HEK293 (cell line): ENCODE data around the gene TRIM2.

Experiments
- CTCF ChIA-PET: fragments of 350-600 bp; formaldehyde crosslinking; extraction: SDS; loops from one replicate; lab custom pipeline; 2021; ENCODE audit warnings: antibody characterized with exemption; lab: Yijun Ruan, JAX
- POLR2A ChIA-PET: fragments of 300-600 bp; formaldehyde crosslinking; extraction: SDS; loops from one replicate; lab custom pipeline; 2020; ENCODE audit warnings: antibody characterized with exemption, inconsistent platforms; lab: Yijun Ruan, JAX
- H3K27ac ChIP-seq: fragments of 200-500 bp; sonication (Bioruptor generic); 2 replicates; pipeline ENCODE4 v1.5.1; 2014; ENCODE audit warnings: low read depth, low read length, control low read depth, inconsistent platforms; ENCODE audit errors: extremely low read depth
- H3K36me3 ChIP-seq, 2 experiments: fragments of 200-500 bp in 1 of 2; sonication (Bioruptor generic) in 1 of 2; 1 replicate in 1 of 2; 2 replicates in 1 of 2; pipeline ENCODE4 v1.5.1; 2014 to 2017; ENCODE audit warnings: inconsistent platforms in 2 of 2, low read length in 2 of 2; ENCODE audit not compliant: control insufficient read depth in 2 of 2, insufficient read depth in 1 of 2
- H3K4me1 ChIP-seq: fragments of 200-500 bp; sonication (Bioruptor generic); 2 replicates; pipeline ENCODE4 v1.5.1; 2014; ENCODE audit warnings: mild to moderate bottlenecking, low read length, inconsistent platforms; ENCODE audit not compliant: control insufficient read depth, insufficient read depth
- H3K4me3 ChIP-seq: 2 replicates; pipeline ENCODE4 v1.5.1; 2011; ENCODE audit warnings: low read depth, mild to moderate bottlenecking, control low read depth, low read length, moderate library complexity
- H3K9me3 ChIP-seq: fragments of 200-500 bp; sonication (Bioruptor generic); 2 replicates; pipeline ENCODE4 v1.5.1; 2014; ENCODE audit warnings: low read depth, low read length, inconsistent platforms; ENCODE audit not compliant: control insufficient read depth, insufficient read depth
- GLIS2 ChIP-seq: fragments of 450-650 bp; formaldehyde crosslinking; IDR thresholded peaks from 2 replicates; pipeline ENCODE4 v1.5.1; 2016; ENCODE audit warnings: missing biosample characterization, missing genetic modification characterization
- KLF10 ChIP-seq: fragments of 450-650 bp; IDR thresholded peaks from 2 replicates; pipeline ENCODE4 v1.5.1; 2018; ENCODE audit warnings: missing biosample characterization, mild to moderate bottlenecking, missing genetic modification characterization
- PATZ1 ChIP-seq: fragments of 450-650 bp; formaldehyde crosslinking; IDR thresholded peaks from 2 replicates; pipeline ENCODE4 v1.5.1; 2016; ENCODE audit warnings: missing biosample characterization, missing genetic modification characterization
- PBX3 ChIP-seq: sonication (generic); formaldehyde crosslinking; IDR thresholded peaks from 2 replicates; pipeline ENCODE4 v1.8.1; 2022; ENCODE audit warnings: mild to moderate bottlenecking, moderate library complexity, missing genetic modification reagents
- SCRT2 ChIP-seq: fragments of 450-650 bp; formaldehyde crosslinking; IDR thresholded peaks from 2 replicates; pipeline ENCODE4 v1.5.1; 2016; ENCODE audit warnings: missing biosample characterization, missing genetic modification characterization
- SP2 ChIP-seq: fragments of 450-650 bp; formaldehyde crosslinking; IDR thresholded peaks from 2 replicates; pipeline ENCODE4 v1.5.1; 2016; ENCODE audit warnings: missing biosample characterization, missing genetic modification characterization
- SP7 ChIP-seq: fragments of 450-650 bp; formaldehyde crosslinking; IDR thresholded peaks from 2 replicates; pipeline ENCODE4 v1.5.1; 2016; ENCODE audit warnings: missing biosample characterization, missing genetic modification characterization
- ZBTB6 ChIP-seq: fragments of 450-650 bp; formaldehyde crosslinking; IDR thresholded peaks from 2 replicates; pipeline ENCODE4 v1.5.1; 2017; ENCODE audit warnings: missing biosample characterization, missing genetic modification characterization
- ZFHX2 ChIP-seq: fragments of 450-650 bp; formaldehyde crosslinking; conservative IDR thresholded peaks from 2 replicates; pipeline ENCODE4 v1.5.1; 2016; ENCODE audit warnings: missing biosample characterization, missing genetic modification characterization
- ZFP3 ChIP-seq: fragments of 450-650 bp; formaldehyde crosslinking; IDR thresholded peaks from 2 replicates; pipeline ENCODE4 v1.5.1; 2016; ENCODE audit warnings: low read depth, missing biosample characterization, missing genetic modification characterization
- ZNF114 ChIP-seq: fragments of 450-650 bp; formaldehyde crosslinking; IDR thresholded peaks from 2 replicates; pipeline ENCODE4 v1.5.0; 2017; ENCODE audit warnings: missing biosample characterization, missing genetic modification characterization
- ZNF121 ChIP-seq: fragments of 450-650 bp; formaldehyde crosslinking; IDR thresholded peaks from 2 replicates; pipeline ENCODE4 v1.5.1; 2016; ENCODE audit warnings: missing biosample characterization, missing genetic modification characterization
- ZNF140 ChIP-seq: fragments of 450-650 bp; formaldehyde crosslinking; IDR thresholded peaks from 2 replicates; pipeline ENCODE4 v1.5.1; 2016; ENCODE audit warnings: missing biosample characterization, missing genetic modification characterization
- ZNF146 ChIP-seq: fragments of 450-650 bp; formaldehyde crosslinking; IDR thresholded peaks from 2 replicates; pipeline ENCODE4 v1.5.1; 2016; ENCODE audit warnings: missing biosample characterization, missing genetic modification characterization
- ZNF354C ChIP-seq: fragments of 450-650 bp; formaldehyde crosslinking; IDR thresholded peaks from 2 replicates; pipeline ENCODE4 v1.5.1; 2016; ENCODE audit warnings: missing biosample characterization, missing genetic modification characterization, low read depth, borderline replicate concordance
- ZNF48 ChIP-seq: fragments of 450-650 bp; formaldehyde crosslinking; IDR thresholded peaks from 2 replicates; pipeline ENCODE4 v1.5.1; 2016; ENCODE audit warnings: missing biosample characterization, missing genetic modification characterization
- ZNF549 ChIP-seq: fragments of 450-650 bp; IDR thresholded peaks from 2 replicates; pipeline ENCODE4 v1.5.1; 2018; ENCODE audit warnings: missing biosample characterization, missing genetic modification characterization, mild to moderate bottlenecking, inconsistent platforms, moderate library complexity
- ZNF791 ChIP-seq: fragments of 450-650 bp; formaldehyde crosslinking; IDR thresholded peaks from 2 replicates; pipeline ENCODE4 v1.5.1; 2016; ENCODE audit warnings: missing biosample characterization, missing genetic modification characterization
- ZSCAN30 ChIP-seq: fragments of 450-650 bp; IDR thresholded peaks from 2 replicates; pipeline ENCODE4 v1.5.1; 2018; ENCODE audit warnings: missing biosample characterization, mild to moderate bottlenecking, missing genetic modification characterization, moderate library complexity
- TF ChIP-seq, protein P1 (sequence below): fragments of 450-650 bp; formaldehyde crosslinking; IDR thresholded peaks from 2 replicates; pipeline ENCODE4 v1.5.1; 2016; ENCODE audit warnings: missing biosample characterization, missing genetic modification characterization

The TRIM2 gene

DNA sequence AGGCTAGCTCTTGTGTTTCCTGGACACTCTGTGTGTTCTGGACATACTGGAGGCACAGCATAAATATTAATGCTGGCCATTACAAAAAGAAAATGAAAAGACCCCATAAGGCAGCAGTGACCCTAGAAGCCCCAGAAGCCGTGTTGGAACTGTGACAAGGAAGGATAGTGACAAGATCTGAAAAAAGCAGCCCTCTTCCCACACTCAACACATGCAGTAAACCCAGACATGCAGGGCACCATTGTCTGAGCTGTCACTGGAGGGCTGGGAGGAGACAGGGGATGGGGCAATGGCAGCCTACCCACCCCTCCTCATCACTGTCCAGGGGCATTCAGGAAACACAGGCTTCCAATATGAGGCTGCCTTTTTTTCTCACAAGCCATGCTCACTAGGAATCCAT lies 6.5 kb downstream of the TRIM2 start:
- ChIA-PET CTCF (interaction anchor here (0.6 to 0.7 kb wide), 2 partner anchors 19 to 38 kb away, joined by 3 to 5 read pairs; no protein-coding TSS in a partner anchor), POLR2A (no interaction called here)

GRCh38 chr4:153211986-153212728 lies 7.9 kb downstream of the TRIM2 start:
- H3K36me3 ChIP-seq: no peaks in the 10 kb centered on the region
- no peak for TF ChIP-seq PBX3 (CRISPR knock-in tag)
- peak; percentile 30; the same call in 1 of the 2 replicates for TF ChIP-seq ZFHX2 (tag by site-specific recombination)
- peak; percentile 57 for TF ChIP-seq ZNF146 (tag by site-specific recombination)
- TF ChIP-seq ZNF549 (tag by site-specific recombination): 0 out of 2 replicates have a peak, but pooled peaks have one; percentile 41
- CTCF ChIA-PET: interaction anchor here (0.6 to 0.9 kb wide), 2 partner anchors 7 to 9 kb away, joined by 3 to 10 read pairs; no protein-coding TSS in a partner anchor
- POLR2A ChIA-PET: no interaction called here
- no peak overlapping the region for H3K27ac ChIP-seq
- H3K9me3 ChIP-seq: no peaks in the 10 kb centered on the region
- H3K4me1 ChIP-seq: peaks cover 6% of the 10 kb centered on the region
- no peak overlapping the region for H3K4me3 ChIP-seq

More for the DNA sequence above, 6.5 kb downstream of the TRIM2 start:
- TF ChIP-seq ZNF121: no peak
- no peak for TF ChIP-seq GLIS2 (tag by site-specific recombination)
- TF ChIP-seq PATZ1 (tag by site-specific recombination): no peak
- TF ChIP-seq ZBTB6 (tag by site-specific recombination): no peak
- no peak for TF ChIP-seq ZSCAN30 (tag by site-specific recombination)
- Histone ChIP-seq H3K4me1 (peaks cover 3% of the 10 kb centered on the region), H3K9me3 (no peaks in the 10 kb centered on the region), H3K36me3 (no peaks in the 10 kb centered on the region), H3K4me3 (no peak overlapping the region), H3K27ac (no peak overlapping the region)

GRCh38 chr4:153212736-153213135 lies 8.5 kb downstream of the TRIM2 start:
- TF ChIP-seq ZNF791 (tag by site-specific recombination) (no peak), ZNF48 (tag by site-specific recombination) (no peak), SP2 (tag by site-specific recombination) (no peak)
- H3K27ac ChIP-seq: no peak overlapping the region
- H3K9me3 ChIP-seq: no peaks in the 10 kb centered on the region
- H3K4me3 ChIP-seq: no peak overlapping the region
- POLR2A ChIA-PET: no interaction called here
- CTCF ChIA-PET: interaction anchor here (0.6 to 0.9 kb wide), 2 partner anchors 8 to 9 kb away, joined by 3 to 10 read pairs; no protein-coding TSS in a partner anchor
- H3K4me1 ChIP-seq: peaks cover 6% of the 10 kb centered on the region
- no peaks in the 10 kb centered on the region for H3K36me3 ChIP-seq

DNA sequence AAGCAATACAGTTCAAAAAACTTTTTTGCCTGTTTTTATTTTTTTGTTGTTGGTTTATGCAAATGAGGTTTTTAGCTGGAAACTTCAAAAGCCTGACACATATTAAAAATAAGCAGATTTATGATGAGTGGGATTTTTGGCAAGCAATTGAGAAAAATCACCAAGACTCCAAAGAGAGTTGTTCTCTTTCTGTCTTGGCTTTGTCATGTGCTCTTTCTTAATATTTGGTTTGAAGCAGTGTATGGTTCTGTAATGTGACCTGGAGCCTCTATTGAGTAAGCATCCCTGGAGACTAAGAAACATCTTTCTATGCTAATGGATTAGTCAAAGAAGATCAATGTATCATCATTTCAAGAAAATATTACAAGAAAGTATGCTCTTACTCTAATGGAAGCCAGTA lies 11.7 kb downstream of the TRIM2 start:
- Histone ChIP-seq H3K36me3 (no peaks in the 10 kb centered on the region), H3K4me3 (no peak overlapping the region), H3K27ac (no peak overlapping the region), H3K4me1 (peaks cover 17% of the 10 kb centered on the region), H3K9me3 (no peaks in the 10 kb centered on the region)
- ChIA-PET POLR2A (interaction anchor here (0.9 kb wide), 1 partner anchor 11 kb away, joined by 3 read pairs; the partner anchor contains the start of gene TRIM2), CTCF (no interaction called here)
- TF ChIP-seq ZFP3 (tag by site-specific recombination) (no peak), ZNF549 (tag by site-specific recombination) (no peak), KLF10 (tag by site-specific recombination) (no peak), SP7 (tag by site-specific recombination) (no peak), ZNF140 (tag by site-specific recombination) (no peak), ZNF114 (tag by site-specific recombination) (no peak), SCRT2 (tag by site-specific recombination) (no peak), ZNF354C (tag by site-specific recombination) (no peak)
- TF ChIP-seq, protein P1, sequence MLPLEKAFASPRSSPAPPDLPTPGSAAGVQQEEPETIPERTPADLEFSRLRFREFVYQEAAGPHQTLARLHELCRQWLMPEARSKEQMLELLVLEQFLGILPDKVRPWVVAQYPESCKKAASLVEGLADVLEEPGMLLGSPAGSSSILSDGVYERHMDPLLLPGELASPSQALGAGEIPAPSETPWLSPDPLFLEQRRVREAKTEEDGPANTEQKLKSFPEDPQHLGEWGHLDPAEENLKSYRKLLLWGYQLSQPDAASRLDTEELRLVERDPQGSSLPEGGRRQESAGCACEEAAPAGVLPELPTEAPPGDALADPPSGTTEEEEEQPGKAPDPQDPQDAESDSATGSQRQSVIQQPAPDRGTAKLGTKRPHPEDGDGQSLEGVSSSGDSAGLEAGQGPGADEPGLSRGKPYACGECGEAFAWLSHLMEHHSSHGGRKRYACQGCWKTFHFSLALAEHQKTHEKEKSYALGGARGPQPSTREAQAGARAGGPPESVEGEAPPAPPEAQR (tag by site-specific recombination): no peak
